Measurements from ENCODE around the gene TMC1. TPM values are rescaled to one million over a fixed set of nuclear protein-coding genes. Genes with fewer than 3 reads are reported as not detected.

Gene TMC1
- total and polyA plus RNA-seq, 12 donors: 0.01 to 0.67 (median 0.43) TPM; not detected in 6

- H3K4me3 ChIP-seq: no peak overlapping the region
- H3K4me1 ChIP-seq: no peaks in the 10 kb centered on the region
- no peaks in the 10 kb centered on the region for H3K27me3 ChIP-seq
- no peaks in the 10 kb centered on the region for H3K36me3 ChIP-seq
- ATAC-seq (no peak), DNase-seq (no peak)
- H3K9me3 ChIP-seq: peaks cover 0 to 17% (median 0%) of the 10 kb centered on the region in 11 donors
- no peak overlapping the region for H3K27ac ChIP-seq
- TF ChIP-seq, protein P1, sequence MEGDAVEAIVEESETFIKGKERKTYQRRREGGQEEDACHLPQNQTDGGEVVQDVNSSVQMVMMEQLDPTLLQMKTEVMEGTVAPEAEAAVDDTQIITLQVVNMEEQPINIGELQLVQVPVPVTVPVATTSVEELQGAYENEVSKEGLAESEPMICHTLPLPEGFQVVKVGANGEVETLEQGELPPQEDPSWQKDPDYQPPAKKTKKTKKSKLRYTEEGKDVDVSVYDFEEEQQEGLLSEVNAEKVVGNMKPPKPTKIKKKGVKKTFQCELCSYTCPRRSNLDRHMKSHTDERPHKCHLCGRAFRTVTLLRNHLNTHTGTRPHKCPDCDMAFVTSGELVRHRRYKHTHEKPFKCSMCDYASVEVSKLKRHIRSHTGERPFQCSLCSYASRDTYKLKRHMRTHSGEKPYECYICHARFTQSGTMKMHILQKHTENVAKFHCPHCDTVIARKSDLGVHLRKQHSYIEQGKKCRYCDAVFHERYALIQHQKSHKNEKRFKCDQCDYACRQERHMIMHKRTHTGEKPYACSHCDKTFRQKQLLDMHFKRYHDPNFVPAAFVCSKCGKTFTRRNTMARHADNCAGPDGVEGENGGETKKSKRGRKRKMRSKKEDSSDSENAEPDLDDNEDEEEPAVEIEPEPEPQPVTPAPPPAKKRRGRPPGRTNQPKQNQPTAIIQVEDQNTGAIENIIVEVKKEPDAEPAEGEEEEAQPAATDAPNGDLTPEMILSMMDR (IDR thresholded peaks at IDR 0.05): no peak
- WGBS, 2 donors: 78 to 89% methylated on average over 4 of the region's 4 CpGs
- intact Hi-C loops (cut with DNase I): no loop called here
These were observed 13.5 kb downstream of the TMC1 start for GRCh38 chr9:72534931-72535330.

DNA sequence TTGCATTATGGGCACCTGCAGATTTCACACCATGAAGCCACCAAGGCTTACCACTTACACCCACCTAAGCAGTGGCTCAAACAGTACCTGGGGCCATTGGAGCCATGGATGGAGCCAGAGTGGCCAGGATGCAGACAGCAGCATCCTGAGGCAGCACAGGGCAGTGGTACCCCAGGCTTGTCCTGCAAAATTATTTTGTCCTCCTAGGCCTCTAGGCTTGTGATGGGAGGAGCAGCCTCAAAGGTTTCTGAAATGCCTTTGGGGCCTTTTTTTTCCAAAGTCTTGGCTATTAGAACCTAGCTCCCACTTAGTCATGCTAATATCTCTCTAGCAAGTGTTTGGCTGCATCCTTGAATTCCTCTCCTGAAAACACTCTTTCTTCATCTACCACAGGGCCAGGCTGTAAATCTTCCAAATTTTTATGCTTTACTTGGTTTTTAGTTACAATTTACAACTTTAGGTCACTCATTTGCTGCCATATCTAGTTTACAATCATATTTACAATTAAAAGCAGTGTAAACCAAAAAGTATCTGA lies 15.7 kb downstream of the TMC1 start:
- ATAC-seq (no peak), DNase-seq (no peak)
- no peak overlapping the region for H3K27ac ChIP-seq
- H3K4me1 ChIP-seq: no peaks in the 10 kb centered on the region
- H3K4me3 ChIP-seq: no peak overlapping the region
- no peaks in the 10 kb centered on the region for H3K27me3 ChIP-seq
- no peaks in the 10 kb centered on the region for H3K9me3 ChIP-seq
- H3K36me3 ChIP-seq: no peaks in the 10 kb centered on the region
- TF ChIP-seq, protein P1 (IDR thresholded peaks at IDR 0.05): no peak
- intact Hi-C loops (cut with DNase I): no loop called here

GRCh38 chr9:72537671-72538070 lies 16.3 kb downstream of the TMC1 start:
- Histone ChIP-seq H3K27me3 (no peaks in the 10 kb centered on the region), H3K4me1 (no peaks in the 10 kb centered on the region), H3K27ac (no peak overlapping the region), H3K36me3 (no peaks in the 10 kb centered on the region), H3K9me3 (no peaks in the 10 kb centered on the region), H3K4me3 (no peak overlapping the region)
- TF ChIP-seq, protein P1 (IDR thresholded peaks at IDR 0.05): no peak
- intact Hi-C loops (cut with DNase I): no loop called here
- no peak for ATAC-seq
- 96 to 100% methylated on average over 1 of the region's 1 CpG for WGBS, 2 donors
- no peak for DNase-seq

GRCh38 chr9:72538921-72539702 lies 17.7 kb downstream of the TMC1 start:
- Histone ChIP-seq H3K27ac (no peak overlapping the region), H3K4me3 (no peak overlapping the region), H3K36me3 (no peaks in the 10 kb centered on the region), H3K4me1 (no peaks in the 10 kb centered on the region), H3K9me3 (no peaks in the 10 kb centered on the region), H3K27me3 (no peaks in the 10 kb centered on the region)
- WGBS, 2 donors: 88 to 97% methylated on average over 4 of the region's 4 CpGs
- TF ChIP-seq, protein P1 (IDR thresholded peaks at IDR 0.05): no peak
- intact Hi-C loops (cut with DNase I): no loop called here
- ATAC-seq: no peak
- DNase-seq: no peak
